PC-3 (cell line): ENCODE data around the gene TMEM131L.

Source experiments
- EZH2 ChIP-seq: fragments of 300-600 bp; sonication (generic); IDR thresholded peaks from one replicate; pipeline ENCODE4 v1.6.1; 2017; ENCODE audit warnings: antibody characterized with exemption, mild to moderate bottlenecking, low read length; ENCODE audit not compliant: unreplicated experiment
- EZH2phosphoT487 ChIP-seq: fragments of 300-600 bp; sonication (generic); IDR thresholded peaks from 2 replicates; pipeline ENCODE4 v1.6.1; 2018; ENCODE audit warnings: mild to moderate bottlenecking, antibody characterized with exemption, low read length, borderline replicate concordance
- TF ChIP-seq, protein P1 (sequence below): fragments of 300-600 bp; sonication (generic); conservative IDR thresholded peaks from 2 replicates; pipeline ENCODE4 v1.5.1; 2017; ENCODE audit warnings: antibody characterized with exemption, low read depth, mild to moderate bottlenecking, low read length

DNA sequence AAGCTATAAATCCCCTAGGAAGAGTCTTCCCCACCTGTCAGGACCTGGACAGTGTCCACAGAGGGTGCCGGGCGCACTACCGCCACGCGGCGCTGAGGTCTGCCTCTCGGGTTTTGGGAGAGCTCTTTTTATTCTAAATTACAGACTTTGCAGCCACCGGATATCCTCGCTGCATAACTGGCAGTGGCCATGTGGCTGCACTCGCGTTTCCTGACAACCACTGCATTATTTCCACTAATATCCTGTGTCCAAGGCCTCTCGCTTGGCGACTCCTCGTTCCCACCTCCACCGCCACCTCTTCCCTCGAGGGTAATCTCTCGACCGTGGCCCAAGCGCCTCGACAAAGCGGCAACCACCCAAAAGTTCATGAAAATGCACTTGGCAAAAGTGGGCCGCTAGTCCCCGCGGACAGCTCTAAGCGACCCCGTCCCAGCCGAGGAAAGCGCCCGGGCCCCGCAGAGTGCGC is 512 bp upstream of the TMEM131L start:
- TF ChIP-seq, protein P1, sequence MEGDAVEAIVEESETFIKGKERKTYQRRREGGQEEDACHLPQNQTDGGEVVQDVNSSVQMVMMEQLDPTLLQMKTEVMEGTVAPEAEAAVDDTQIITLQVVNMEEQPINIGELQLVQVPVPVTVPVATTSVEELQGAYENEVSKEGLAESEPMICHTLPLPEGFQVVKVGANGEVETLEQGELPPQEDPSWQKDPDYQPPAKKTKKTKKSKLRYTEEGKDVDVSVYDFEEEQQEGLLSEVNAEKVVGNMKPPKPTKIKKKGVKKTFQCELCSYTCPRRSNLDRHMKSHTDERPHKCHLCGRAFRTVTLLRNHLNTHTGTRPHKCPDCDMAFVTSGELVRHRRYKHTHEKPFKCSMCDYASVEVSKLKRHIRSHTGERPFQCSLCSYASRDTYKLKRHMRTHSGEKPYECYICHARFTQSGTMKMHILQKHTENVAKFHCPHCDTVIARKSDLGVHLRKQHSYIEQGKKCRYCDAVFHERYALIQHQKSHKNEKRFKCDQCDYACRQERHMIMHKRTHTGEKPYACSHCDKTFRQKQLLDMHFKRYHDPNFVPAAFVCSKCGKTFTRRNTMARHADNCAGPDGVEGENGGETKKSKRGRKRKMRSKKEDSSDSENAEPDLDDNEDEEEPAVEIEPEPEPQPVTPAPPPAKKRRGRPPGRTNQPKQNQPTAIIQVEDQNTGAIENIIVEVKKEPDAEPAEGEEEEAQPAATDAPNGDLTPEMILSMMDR, result no peak; the same call in 1 of the 2 replicates
- no peak for TF ChIP-seq EZH2
- TF ChIP-seq EZH2phosphoT487, result no peak
